Coronary artery (tissue), 2 donors: ENCODE measurements around the gene PTP4A1.
"Not testable (repeated sequence)": the region's sequence is repeated elsewhere in the genome, so short reads cannot be mapped to it uniquely, and the experiment has no call there.

ENCODE experiments used
- DNase-seq: peaks from one replicate; pipeline ENCODE4 v3.0.0-alpha.2; 2017; ENCODE audit warnings: low spot score
- H3K27ac ChIP-seq, 2 donors: fragments of 200-600 bp; sonication (generic); one replicate each; pipeline ENCODE4 v1.5.1; 2016 to 2019
- H3K4me3 ChIP-seq: fragments of 200-600 bp; sonication (generic); 2 replicates; pipeline ENCODE4 v1.5.1; 2016; ENCODE audit warnings: mild to moderate bottlenecking, moderate library complexity
- CTCF ChIP-seq: fragments of 200-600 bp; sonication (generic); IDR thresholded peaks from one replicate; pipeline ENCODE4 v1.5.1; 2019; ENCODE audit warnings: antibody characterized with exemption

PTP4A1 gene

GRCh38 chr6:63581355-63582013, 9.2 kb downstream of the PTP4A1 start:
- no peak for DNase-seq
- no peak overlapping the region for H3K4me3 ChIP-seq
- TF ChIP-seq CTCF = no peak

DNA sequence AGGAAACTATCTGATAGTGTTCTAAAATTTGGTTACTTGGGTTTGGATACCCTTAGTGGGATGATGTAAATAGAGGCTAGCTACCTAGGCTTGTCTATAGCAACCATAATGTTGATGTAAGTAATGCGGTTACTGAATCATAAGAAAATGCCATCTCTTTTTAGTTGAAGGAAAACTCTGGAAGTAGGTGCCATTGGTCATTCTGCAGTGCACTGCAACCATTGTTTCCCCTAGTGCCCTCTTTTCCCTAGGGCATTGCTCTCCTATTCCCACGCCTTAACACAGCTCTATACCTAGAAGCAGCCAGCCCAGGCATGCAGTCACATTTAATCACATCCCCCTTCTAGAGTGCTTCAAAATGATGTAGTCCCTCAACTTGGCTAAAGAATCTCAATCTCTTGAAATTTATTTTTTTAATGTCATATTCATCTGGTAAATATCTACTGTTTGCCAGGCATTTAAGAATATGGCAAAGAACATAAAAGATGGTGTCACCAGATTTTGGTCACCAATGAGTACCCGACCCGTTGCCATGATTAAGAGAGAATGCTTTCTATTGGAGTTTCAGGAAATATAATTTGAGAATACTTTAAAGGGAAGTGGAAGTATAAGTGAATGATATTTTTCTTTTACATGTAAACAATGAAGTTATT, 10.4 kb downstream of the PTP4A1 start:
- DNase-seq = no peak
- H3K27ac ChIP-seq = no peak overlapping the region
- no peak overlapping the region for H3K4me3 ChIP-seq
- TF ChIP-seq CTCF = no peak

More at GRCh38 chr6:63581355-63582013, 9.2 kb downstream of the PTP4A1 start:
- H3K27ac ChIP-seq = no peak overlapping the region

- H3K4me3 ChIP-seq = no peak overlapping the region
- DNase-seq = no peak
- TF ChIP-seq CTCF = no peak
- H3K27ac ChIP-seq = no peak overlapping the region
Observed at GRCh38 chr6:63584125-63584514, 11.8 kb downstream of the PTP4A1 start.

- H3K27ac ChIP-seq = no peak overlapping the region
- DNase-seq = no peak
- no peak for TF ChIP-seq CTCF
- no peak overlapping the region for H3K4me3 ChIP-seq
Observed at GRCh38 chr6:63584566-63584965, 12.3 kb downstream of the PTP4A1 start.

DNA sequence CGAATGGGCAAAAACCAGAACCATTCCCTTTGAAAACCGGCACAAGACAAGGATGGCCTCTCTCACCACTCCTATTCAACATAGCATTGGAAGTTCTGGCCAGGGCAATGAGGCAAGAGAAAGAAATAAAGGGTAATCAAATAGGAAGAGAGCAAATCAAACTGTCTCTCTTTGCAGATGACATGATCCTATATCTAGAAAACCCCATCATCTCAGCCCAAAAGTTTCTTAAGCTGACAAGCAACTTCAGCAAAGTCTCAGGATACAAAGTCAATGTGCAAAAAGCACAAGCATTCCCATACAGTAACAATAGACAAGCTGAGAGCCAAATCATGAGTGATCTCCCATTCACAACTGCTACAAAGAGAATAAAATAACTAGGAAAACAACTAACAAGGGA, 13.4 kb downstream of the PTP4A1 start:
- not testable (repeated sequence) for H3K27ac ChIP-seq, DNase-seq, H3K4me3 ChIP-seq

DNA sequence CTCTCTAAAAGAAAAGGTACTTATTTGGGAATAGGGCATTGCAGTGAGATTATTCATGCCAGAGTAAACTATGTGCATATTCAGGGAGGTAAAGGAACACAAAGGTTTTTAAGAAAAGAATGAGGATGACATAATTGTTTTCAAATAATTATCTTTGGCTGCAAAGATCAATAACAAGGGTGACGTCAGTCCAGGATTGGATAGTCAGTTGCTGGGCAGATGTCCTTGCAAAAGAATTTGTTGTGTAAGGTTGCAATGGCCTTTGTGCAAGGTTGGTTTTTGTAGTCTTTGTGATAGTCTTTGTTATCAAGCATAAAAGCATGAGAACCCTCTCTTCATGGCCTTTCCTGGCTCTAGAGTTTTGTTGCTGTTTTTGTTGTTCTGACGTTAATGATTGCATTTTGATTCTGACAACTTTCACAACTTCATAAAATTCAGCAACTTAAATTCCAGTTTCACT, 17.7 kb downstream of the PTP4A1 start:
- DNase-seq = no peak
- Histone ChIP-seq H3K4me3 (no peak overlapping the region), H3K27ac (no peak overlapping the region)
- no peak for TF ChIP-seq CTCF

- H3K27ac ChIP-seq = no peak overlapping the region
- no peak overlapping the region for H3K4me3 ChIP-seq
- no peak for TF ChIP-seq CTCF
- no peak for DNase-seq
Observed at GRCh38 chr6:63592886-63593285, 20.6 kb downstream of the PTP4A1 start.
